CD4-positive, alpha-beta T cell (primary cell): ENCODE data around the gene UBA52. TPM values are rescaled to one million over a fixed set of nuclear protein-coding genes. Genes with fewer than 3 reads are reported as not detected.

Source experiments
- ATAC-seq: fragments of 200-7000 bp; cut with Tn5 transposase; one replicate; pipeline ENCODE4 v1.10.0; 2022; ENCODE audit warnings: mild to moderate bottlenecking; ENCODE audit not compliant: poor library complexity
- CTCF ChIA-PET: fragments of 350-600 bp; sonication (Branson Sonifier 250); formaldehyde crosslinking; loops from one replicate; lab custom pipeline; 2021; ENCODE audit warnings: antibody characterized with exemption, inconsistent platforms; lab: Charles Lee
- POLR2A ChIA-PET: fragments of 350-600 bp; sonication (Branson Sonifier 250); formaldehyde crosslinking; loops from one replicate; lab custom pipeline; 2021; ENCODE audit warnings: antibody characterized with exemption, inconsistent platforms; lab: Charles Lee
- DNase-seq, 14 experiments: peaks; one replicate each; pipeline ENCODE4 v3.0.0-alpha.2; 2013 to 2020; ENCODE audit warnings: mixed read lengths in 2 of 14
- H3K27ac ChIP-seq, 2 donors: one replicate each; pipeline versions ENCODE4 v1.5.1 to v1.7.0; 2013; ENCODE audit warnings: low read length in 2 of 2, low read depth in 1 of 2, mild to moderate bottlenecking in 1 of 2
- H3K27me3 ChIP-seq, 2 experiments: 1 replicate in 1 of 2; 2 replicates in 1 of 2; pipeline versions ENCODE4 v1.6.1 to v1.7.0; 2013; ENCODE audit warnings: low read length in 2 of 2, control low read depth in 1 of 2, mild to moderate bottlenecking in 1 of 2, moderate library complexity in 1 of 2; ENCODE audit not compliant: insufficient read depth in 2 of 2, control insufficient read depth in 1 of 2
- H3K36me3 ChIP-seq: one replicate; pipeline ENCODE4 v1.6.1; 2013; ENCODE audit warnings: low read length, control low read depth; ENCODE audit not compliant: insufficient read depth
- H3K4me1 ChIP-seq: one replicate; pipeline ENCODE4 v1.6.1; 2013; ENCODE audit warnings: low read length, control low read depth; ENCODE audit not compliant: insufficient read depth
- H3K4me3 ChIP-seq: one replicate; pipeline ENCODE4 v1.5.1; 2013; ENCODE audit warnings: mild to moderate bottlenecking, low read length, moderate library complexity
- H3K9me3 ChIP-seq, 2 experiments: 1 replicate in 1 of 2; 2 replicates in 1 of 2; pipeline versions ENCODE4 v1.6.1 to v1.7.0; 2013; ENCODE audit warnings: low read length in 2 of 2, mild to moderate bottlenecking in 2 of 2, control low read depth in 1 of 2, moderate library complexity in 1 of 2; ENCODE audit not compliant: control insufficient read depth in 1 of 2, insufficient read depth in 1 of 2
- H3K27ac Mint-ChIP-seq: one replicate; pipeline ENCODE4 v1.8.0; 2020; ENCODE audit warnings: mixed read lengths
- H3K27me3 Mint-ChIP-seq: one replicate; pipeline ENCODE4 v1.8.0; 2021; ENCODE audit warnings: mixed read lengths
- H3K36me3 Mint-ChIP-seq: one replicate; pipeline ENCODE4 v1.8.0; 2021; ENCODE audit warnings: low read depth, mixed read lengths
- H3K4me1 Mint-ChIP-seq: one replicate; pipeline ENCODE4 v1.8.0; 2021; ENCODE audit warnings: low read depth, mixed read lengths
- H3K4me3 Mint-ChIP-seq: one replicate; pipeline ENCODE4 v1.8.0; 2020; ENCODE audit warnings: mild to moderate bottlenecking, mixed read lengths
- H3K9me3 Mint-ChIP-seq: one replicate; pipeline ENCODE4 v1.8.0; 2020; ENCODE audit warnings: mixed read lengths
- intact Hi-C, 2 experiments: fragments of 100-400 bp; cut with DNase I in 1 of 2; cut with micrococcal nuclease in 1 of 2; formaldehyde crosslinking; loops; one replicate each; pipeline versions ENCODE4 v1.15.1 to v1.9.0; 2023 to 2025; cut with DNase I, micrococcal nuclease
- total RNA-seq, 174 experiments: library from RNA in 2 of 174; stranded (reverse) in 2 of 174; gene quantifications; one replicate each; pipeline ENCODE4 v1.2.3 and lab custom pipeline; 2021 to 2026
- TF ChIP-seq, protein P1 (sequence below): fragments of 200-600 bp; IDR thresholded peaks from one replicate; pipeline ENCODE4 v1.8.0; 2022; ENCODE audit warnings: antibody characterized with exemption, mild to moderate bottlenecking

The UBA52 gene
- total RNA-seq, 2 experiments from 2014 or later = 2,255 to 2,378 TPM

DNA sequence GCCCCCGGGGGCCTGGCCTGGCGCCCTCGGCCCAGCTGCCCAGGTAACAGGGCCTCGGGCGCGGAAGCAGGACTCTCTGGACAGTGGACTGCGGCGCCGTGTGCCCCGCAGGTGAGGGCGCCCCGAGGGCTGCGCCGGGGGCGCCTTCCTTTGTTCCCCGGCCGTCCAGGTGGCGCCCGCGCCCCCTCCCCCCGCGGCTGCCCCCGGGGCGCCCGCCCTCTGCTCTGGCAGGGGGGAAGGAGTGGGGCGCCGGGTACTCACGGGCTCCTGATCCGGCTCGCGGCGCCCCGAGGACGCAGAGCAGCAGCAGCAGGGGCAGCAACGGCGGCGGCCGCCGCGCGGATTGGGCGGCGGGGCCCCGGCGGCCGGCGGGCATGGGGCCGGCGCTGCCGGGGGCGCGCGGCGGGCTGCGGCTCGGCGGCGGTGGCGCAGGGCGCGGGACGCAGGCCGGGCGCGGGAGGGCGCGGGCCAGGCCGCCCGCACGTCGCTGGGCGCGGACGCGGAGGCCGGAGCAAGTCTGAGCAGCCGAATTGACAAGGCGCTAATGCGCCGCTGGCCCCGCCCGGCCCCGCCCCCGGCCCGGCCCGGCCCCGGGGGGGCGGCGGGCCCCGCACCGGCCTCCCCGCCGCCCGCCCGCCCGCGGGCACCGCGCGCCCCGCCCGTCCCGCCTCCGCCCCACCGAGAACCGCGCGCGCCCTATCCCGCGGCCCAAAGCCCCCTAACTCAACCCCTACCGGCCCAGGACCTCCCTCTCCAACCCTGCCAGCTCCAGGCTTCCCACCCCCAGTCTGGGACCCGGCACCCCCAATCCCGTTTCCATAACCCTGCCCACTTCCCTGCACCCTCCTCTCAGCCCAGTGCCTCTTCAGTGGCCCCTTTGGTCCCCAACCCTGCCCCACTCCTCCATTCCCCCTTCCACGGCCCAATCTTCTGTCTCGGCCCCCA lies 34.9 kb downstream of the UBA52 start, which contains the start of gene CRLF1:
TSS of gene CRLF1 (minus strand) at position 519 of the 945 bp plus-strand sequence. CDS start at position 376, 143 bp downstream.
- no peaks in the 10 kb centered on the region for H3K36me3 ChIP-seq
- intact Hi-C loops = no loop called here
- H3K27ac Mint-ChIP-seq = no peak within 1 kb of the TSS
- no peak for DNase-seq
- H3K4me1 Mint-ChIP-seq = peaks cover 21% of the 10 kb centered on the region
- peaks cover 72% of the 10 kb centered on the region for H3K27me3 Mint-ChIP-seq
- ATAC-seq = no peak
- no peak within 1 kb of the TSS for H3K27ac ChIP-seq
- TF ChIP-seq, protein P1, sequence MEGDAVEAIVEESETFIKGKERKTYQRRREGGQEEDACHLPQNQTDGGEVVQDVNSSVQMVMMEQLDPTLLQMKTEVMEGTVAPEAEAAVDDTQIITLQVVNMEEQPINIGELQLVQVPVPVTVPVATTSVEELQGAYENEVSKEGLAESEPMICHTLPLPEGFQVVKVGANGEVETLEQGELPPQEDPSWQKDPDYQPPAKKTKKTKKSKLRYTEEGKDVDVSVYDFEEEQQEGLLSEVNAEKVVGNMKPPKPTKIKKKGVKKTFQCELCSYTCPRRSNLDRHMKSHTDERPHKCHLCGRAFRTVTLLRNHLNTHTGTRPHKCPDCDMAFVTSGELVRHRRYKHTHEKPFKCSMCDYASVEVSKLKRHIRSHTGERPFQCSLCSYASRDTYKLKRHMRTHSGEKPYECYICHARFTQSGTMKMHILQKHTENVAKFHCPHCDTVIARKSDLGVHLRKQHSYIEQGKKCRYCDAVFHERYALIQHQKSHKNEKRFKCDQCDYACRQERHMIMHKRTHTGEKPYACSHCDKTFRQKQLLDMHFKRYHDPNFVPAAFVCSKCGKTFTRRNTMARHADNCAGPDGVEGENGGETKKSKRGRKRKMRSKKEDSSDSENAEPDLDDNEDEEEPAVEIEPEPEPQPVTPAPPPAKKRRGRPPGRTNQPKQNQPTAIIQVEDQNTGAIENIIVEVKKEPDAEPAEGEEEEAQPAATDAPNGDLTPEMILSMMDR = no peak
- H3K4me1 ChIP-seq = peaks cover 44% of the 10 kb centered on the region
- CTCF ChIA-PET = no interaction called here
- no peak within 1 kb of the TSS for H3K4me3 ChIP-seq
- POLR2A ChIA-PET = no interaction called here
- no peaks in the 10 kb centered on the region for H3K36me3 Mint-ChIP-seq
- H3K27me3 ChIP-seq = peaks cover 74 to 76% of the 10 kb centered on the region in 2 experiments
- H3K9me3 ChIP-seq = peaks cover 0 to 38% of the 10 kb centered on the region in 2 experiments
- no peak within 1 kb of the TSS for H3K4me3 Mint-ChIP-seq
- no peaks in the 10 kb centered on the region for H3K9me3 Mint-ChIP-seq

DNA sequence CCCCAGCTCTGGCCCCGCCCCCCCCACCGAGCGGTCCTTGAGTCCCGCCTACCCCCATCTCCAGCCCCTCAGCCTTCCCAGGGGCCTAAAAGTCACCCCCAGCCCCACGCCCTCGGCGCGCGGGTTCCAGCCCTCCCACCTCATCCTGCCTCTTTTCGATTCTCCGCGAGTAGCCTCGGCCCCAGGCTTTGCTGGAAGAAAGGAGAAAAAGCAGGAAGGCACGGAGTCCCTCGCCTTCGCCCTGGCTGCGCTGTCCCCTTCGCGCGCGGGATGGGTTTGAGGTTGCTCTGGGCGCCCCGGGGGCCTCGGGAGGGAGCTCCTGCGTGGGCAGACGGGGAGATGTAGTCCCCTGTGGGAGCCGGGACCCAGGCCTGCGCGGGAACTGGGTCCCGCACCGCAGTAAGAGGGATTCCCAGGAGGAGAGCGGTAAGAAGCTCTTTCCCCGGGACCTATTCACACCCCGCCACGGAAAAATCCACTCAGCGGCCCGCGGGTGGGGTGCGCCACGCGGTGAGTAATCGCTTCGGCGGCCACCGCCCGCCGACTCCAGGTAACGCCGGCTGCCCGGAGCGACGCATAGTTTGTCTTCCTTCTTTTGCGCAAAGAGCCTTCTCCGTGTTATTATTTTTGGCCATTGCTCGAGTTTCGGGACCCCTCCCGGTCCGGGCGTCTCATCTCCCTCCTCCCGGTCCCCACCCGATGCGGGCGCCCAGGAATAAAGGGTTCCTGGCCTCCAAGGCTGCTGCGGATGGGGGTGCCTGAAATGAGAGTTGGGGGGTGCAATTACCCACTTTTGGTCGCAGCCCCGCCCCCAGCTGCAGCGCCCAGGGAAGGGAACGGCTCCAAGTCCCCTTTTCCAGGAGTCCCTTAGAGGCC lies 35.8 kb downstream of the UBA52 start:
- H3K27me3 ChIP-seq = peaks cover 77 to 83% of the 10 kb centered on the region in 2 experiments
- Mint-ChIP-seq H3K27me3 (peaks cover 72% of the 10 kb centered on the region), H3K4me1 (peaks cover 27% of the 10 kb centered on the region), H3K9me3 (no peaks in the 10 kb centered on the region), H3K27ac (no peak overlapping the region), H3K36me3 (no peaks in the 10 kb centered on the region), H3K4me3 (no peak overlapping the region)
- H3K27ac ChIP-seq = no peak overlapping the region
- DNase-seq (peak in 2 of 14 experiments; percentile 23 to 35), ATAC-seq (no peak)
- H3K4me3 ChIP-seq = no peak overlapping the region
- no peaks in the 10 kb centered on the region for H3K36me3 ChIP-seq
- ChIA-PET POLR2A (no interaction called here), CTCF (no interaction called here)
- TF ChIP-seq, protein P1 = no peak
- peaks cover 0 to 43% of the 10 kb centered on the region in 2 experiments for H3K9me3 ChIP-seq
- peaks cover 53% of the 10 kb centered on the region for H3K4me1 ChIP-seq
- intact Hi-C loops = no loop called here

DNA sequence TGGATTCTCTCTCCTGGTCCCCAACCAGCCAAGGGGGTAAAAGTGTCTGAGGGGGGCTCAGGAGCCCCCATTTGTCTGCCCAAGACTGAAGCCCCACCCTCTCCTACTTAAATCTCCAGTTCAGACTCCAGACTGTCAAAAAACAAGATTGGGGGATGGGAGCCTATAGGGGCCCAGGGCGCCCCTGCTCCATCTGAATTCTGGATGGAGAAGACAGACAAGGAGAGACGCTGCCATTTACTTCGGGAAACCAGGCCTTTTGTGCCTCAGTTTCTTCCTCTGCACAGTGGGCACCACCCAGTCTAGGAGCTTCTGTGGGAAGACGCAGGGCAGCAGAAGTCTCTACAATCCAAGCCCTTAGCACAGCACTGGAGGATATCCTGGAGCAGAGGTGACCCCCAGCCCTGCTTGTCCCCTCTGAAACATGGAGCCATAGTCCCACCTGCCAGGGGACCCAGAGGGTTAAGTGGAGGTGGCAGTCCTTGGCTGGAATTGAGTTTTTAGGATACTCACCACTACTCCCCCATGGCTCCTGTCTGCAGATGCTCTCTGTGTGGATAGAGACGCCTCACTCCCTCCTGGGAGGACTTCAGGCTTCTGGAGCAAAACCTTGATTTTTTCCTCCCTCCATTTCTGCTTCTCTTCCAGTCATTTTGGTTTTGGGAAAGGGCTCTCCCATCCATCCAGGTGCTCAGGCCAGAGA lies 36.6 kb downstream of the UBA52 start:
- Mint-ChIP-seq H3K27ac (no peak overlapping the region), H3K27me3 (peaks cover 70% of the 10 kb centered on the region), H3K4me1 (peaks cover 25% of the 10 kb centered on the region), H3K36me3 (no peaks in the 10 kb centered on the region), H3K4me3 (no peak overlapping the region), H3K9me3 (no peaks in the 10 kb centered on the region)
- ATAC-seq (no peak), DNase-seq (no peak)
- Histone ChIP-seq H3K27me3 (peaks cover 75 to 83% of the 10 kb centered on the region in 2 experiments), H3K36me3 (no peaks in the 10 kb centered on the region), H3K4me3 (no peak overlapping the region), H3K4me1 (peaks cover 58% of the 10 kb centered on the region), H3K9me3 (peaks cover 0 to 41% of the 10 kb centered on the region in 2 experiments), H3K27ac (no peak overlapping the region)
- ChIA-PET POLR2A (no interaction called here), CTCF (no interaction called here)
- intact Hi-C loops = no loop called here
- TF ChIP-seq, protein P1 = no peak
